ENCODE measurements around the gene NCMAP. TPM values are rescaled to one million over a fixed set of nuclear protein-coding genes. Genes with fewer than 3 reads are reported as not detected.
A peak's percentile ranks its signal among the peaks of the same experiment; 100 is the strongest.
"Not testable (repeated sequence)": the region's sequence is repeated elsewhere in the genome, so short reads cannot be mapped to it uniquely, and the experiment has no call there.

The NCMAP gene
- total RNA-seq, 1 experiment from 2014 or later: not detected

DNA sequence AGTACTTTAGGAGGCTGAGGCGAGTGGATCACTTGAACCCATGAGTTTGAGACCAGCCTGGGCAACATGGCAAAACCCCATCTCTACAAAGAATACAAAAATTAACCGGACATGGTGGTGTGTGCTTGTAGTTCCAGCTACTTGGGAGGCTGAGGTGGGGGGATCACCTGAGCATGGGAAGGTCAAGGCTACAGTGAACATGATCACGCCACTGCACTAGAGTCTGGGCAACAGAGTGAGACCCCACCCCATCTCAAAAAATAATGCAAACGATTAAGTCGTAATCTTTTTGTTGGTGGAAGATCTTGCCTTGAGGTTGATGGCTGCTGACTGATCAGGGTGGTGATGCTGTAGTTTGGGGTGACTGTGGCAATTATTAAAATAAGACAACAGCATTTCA is 47.0 kb upstream of the NCMAP start:
- CTCF ChIA-PET: no interaction called here
- Histone ChIP-seq H3K27me3 (replicated peaks; ENCODE audit: insufficient read depth, low read depth, low read length, poor library complexity) (no peaks in the 10 kb centered on the region), H3K9me3 (ENCODE audit: low read depth, low read length, poor library complexity, severe bottlenecking) (no peaks in the 10 kb centered on the region), H3K36me3 (ENCODE audit: insufficient read depth, low read length, poor library complexity, severe bottlenecking) (no peaks in the 10 kb centered on the region), H3K4me1 (ENCODE audit: insufficient read depth, low read length, poor library complexity, severe bottlenecking) (no peaks in the 10 kb centered on the region), H3K27ac (ENCODE audit: low read depth, low read length, poor library complexity, severe bottlenecking) (no peak overlapping the region), H3K4me3 (ENCODE audit: low read depth, low read length, poor library complexity, severe bottlenecking) (no peak overlapping the region)
- no TSS peak for BruUV-seq (replicated peaks)
- no peak for DNase-seq (ENCODE audit: low spot score)
- intact Hi-C loops (cut with micrococcal nuclease; ENCODE audit: unreplicated experiment): no loop called here
- TF ChIP-seq, protein P1, sequence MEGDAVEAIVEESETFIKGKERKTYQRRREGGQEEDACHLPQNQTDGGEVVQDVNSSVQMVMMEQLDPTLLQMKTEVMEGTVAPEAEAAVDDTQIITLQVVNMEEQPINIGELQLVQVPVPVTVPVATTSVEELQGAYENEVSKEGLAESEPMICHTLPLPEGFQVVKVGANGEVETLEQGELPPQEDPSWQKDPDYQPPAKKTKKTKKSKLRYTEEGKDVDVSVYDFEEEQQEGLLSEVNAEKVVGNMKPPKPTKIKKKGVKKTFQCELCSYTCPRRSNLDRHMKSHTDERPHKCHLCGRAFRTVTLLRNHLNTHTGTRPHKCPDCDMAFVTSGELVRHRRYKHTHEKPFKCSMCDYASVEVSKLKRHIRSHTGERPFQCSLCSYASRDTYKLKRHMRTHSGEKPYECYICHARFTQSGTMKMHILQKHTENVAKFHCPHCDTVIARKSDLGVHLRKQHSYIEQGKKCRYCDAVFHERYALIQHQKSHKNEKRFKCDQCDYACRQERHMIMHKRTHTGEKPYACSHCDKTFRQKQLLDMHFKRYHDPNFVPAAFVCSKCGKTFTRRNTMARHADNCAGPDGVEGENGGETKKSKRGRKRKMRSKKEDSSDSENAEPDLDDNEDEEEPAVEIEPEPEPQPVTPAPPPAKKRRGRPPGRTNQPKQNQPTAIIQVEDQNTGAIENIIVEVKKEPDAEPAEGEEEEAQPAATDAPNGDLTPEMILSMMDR (conservative IDR thresholded peaks at IDR 0.05; ENCODE audit: low read depth, low read length): no peak
- no peak for TF ChIP-seq EZH2 (IDR thresholded peaks at IDR 0.05; ENCODE audit: borderline replicate concordance, low read depth, low read length, poor library complexity, severe bottlenecking)
- POLR2A ChIA-PET (ENCODE audit: low non-redundant PET): no interaction called here

DNA sequence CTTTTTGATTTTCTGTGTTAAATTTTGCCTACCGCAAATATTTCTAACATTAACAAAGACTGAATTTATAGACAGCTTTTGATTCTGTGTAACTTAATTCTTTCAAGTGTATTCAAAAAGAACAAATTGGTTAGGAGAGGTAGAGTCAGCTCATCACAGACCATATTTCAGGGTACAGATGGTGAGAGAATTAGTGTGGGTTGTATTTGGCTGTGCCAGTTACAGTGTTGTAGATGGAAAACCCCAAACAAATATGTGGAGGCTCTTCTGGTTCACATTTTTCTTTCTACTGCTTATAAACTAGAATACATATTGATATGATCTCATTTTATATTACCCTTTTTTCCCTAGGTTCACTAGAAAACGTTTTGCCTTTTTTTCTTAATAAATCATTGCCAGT is 42.2 kb upstream of the NCMAP start:
- H3K4me1 ChIP-seq (ENCODE audit: insufficient read depth, low read length, poor library complexity, severe bottlenecking): no peaks in the 10 kb centered on the region
- no peak for DNase-seq (ENCODE audit: low spot score)
- BruUV-seq (replicated peaks): no TSS peak
- H3K9me3 ChIP-seq (ENCODE audit: low read depth, low read length, poor library complexity, severe bottlenecking): no peaks in the 10 kb centered on the region
- no peaks in the 10 kb centered on the region for H3K27me3 ChIP-seq (replicated peaks; ENCODE audit: insufficient read depth, low read depth, low read length, poor library complexity)
- no peaks in the 10 kb centered on the region for H3K36me3 ChIP-seq (ENCODE audit: insufficient read depth, low read length, poor library complexity, severe bottlenecking)
- TF ChIP-seq EZH2 (IDR thresholded peaks at IDR 0.05; ENCODE audit: borderline replicate concordance, low read depth, low read length, poor library complexity, severe bottlenecking): no peak
- TF ChIP-seq, protein P1 (conservative IDR thresholded peaks at IDR 0.05; ENCODE audit: low read depth, low read length): no peak
- no peak overlapping the region for H3K4me3 ChIP-seq (ENCODE audit: low read depth, low read length, poor library complexity, severe bottlenecking)
- POLR2A ChIA-PET (ENCODE audit: low non-redundant PET): no interaction called here
- CTCF ChIA-PET: no interaction called here
- intact Hi-C loops (cut with micrococcal nuclease; ENCODE audit: unreplicated experiment): no loop called here
- H3K27ac ChIP-seq (ENCODE audit: low read depth, low read length, poor library complexity, severe bottlenecking): no peak overlapping the region

DNA sequence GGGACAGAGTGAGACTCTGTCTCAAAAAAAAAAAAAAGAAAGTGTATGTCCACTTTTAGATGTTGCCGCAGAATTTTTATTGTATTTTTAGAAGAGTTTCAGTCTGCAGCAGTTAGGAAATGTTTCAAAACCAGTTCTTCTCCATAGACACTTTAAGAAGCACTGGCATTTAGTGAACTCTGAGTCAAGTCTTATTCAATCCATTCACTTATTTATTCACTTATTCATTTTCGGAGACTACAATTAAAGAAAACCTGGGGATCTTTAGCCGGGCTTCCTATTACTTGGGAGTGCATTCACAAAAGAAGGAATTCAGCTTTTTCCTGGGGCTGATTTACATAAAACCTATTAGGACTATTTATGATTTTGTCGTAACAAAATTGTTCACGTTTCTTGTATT is 40.9 kb upstream of the NCMAP start:
- intact Hi-C loops (cut with micrococcal nuclease; ENCODE audit: unreplicated experiment): no loop called here
- no peak for DNase-seq (ENCODE audit: low spot score)
- CTCF ChIA-PET: interaction anchor here (1.2 kb wide), 1 partner anchor 72 kb away, joined by 3 read pairs; no protein-coding TSS in a partner anchor
- Histone ChIP-seq H3K4me3 (ENCODE audit: low read depth, low read length, poor library complexity, severe bottlenecking) (no peak overlapping the region), H3K27me3 (replicated peaks; ENCODE audit: insufficient read depth, low read depth, low read length, poor library complexity) (no peaks in the 10 kb centered on the region), H3K4me1 (ENCODE audit: insufficient read depth, low read length, poor library complexity, severe bottlenecking) (no peaks in the 10 kb centered on the region), H3K9me3 (ENCODE audit: low read depth, low read length, poor library complexity, severe bottlenecking) (no peaks in the 10 kb centered on the region), H3K36me3 (ENCODE audit: insufficient read depth, low read length, poor library complexity, severe bottlenecking) (no peaks in the 10 kb centered on the region), H3K27ac (ENCODE audit: low read depth, low read length, poor library complexity, severe bottlenecking) (no peak overlapping the region)
- POLR2A ChIA-PET (ENCODE audit: low non-redundant PET): no interaction called here
- no TSS peak for BruUV-seq (replicated peaks)
- no peak for TF ChIP-seq EZH2 (IDR thresholded peaks at IDR 0.05; ENCODE audit: borderline replicate concordance, low read depth, low read length, poor library complexity, severe bottlenecking)
- TF ChIP-seq, protein P1 (conservative IDR thresholded peaks at IDR 0.05; ENCODE audit: low read depth, low read length): no peak

DNA sequence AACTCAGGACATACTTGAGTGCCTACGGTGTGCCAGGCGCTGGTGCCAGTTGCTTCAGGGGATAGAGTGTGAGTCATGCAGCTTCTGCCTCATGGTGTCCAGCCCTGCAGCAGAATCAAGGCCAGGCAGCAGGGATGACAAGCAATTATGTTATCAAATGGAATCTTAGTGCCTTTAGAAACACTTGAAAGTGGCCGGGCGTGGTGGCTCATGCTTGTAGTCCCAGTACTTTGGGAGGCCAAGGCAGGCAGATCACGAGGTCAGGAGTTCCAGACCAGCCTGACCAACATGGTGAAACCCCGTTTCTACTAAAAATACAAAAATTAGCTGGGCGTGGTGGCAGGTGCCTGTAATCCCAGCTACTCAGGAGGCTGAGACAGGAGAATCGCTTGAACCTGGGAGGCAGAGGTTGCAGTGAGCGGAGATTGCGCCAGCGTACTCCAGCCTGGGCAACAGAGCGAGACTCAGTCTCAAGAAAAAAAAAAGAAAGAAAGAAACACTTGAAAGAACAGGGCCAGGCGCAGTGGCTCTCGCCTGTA is 40.1 kb upstream of the NCMAP start:
- CTCF ChIA-PET: interaction anchor here (1.2 kb wide), 1 partner anchor 71 kb away, joined by 3 read pairs; no protein-coding TSS in a partner anchor
- BruUV-seq (replicated peaks); H3K4me3 ChIP-seq (ENCODE audit: low read depth, low read length, poor library complexity, severe bottlenecking); H3K9me3 ChIP-seq (ENCODE audit: low read depth, low read length, poor library complexity, severe bottlenecking); POLR2A ChIA-PET (ENCODE audit: low non-redundant PET); H3K27me3 ChIP-seq (replicated peaks; ENCODE audit: insufficient read depth, low read depth, low read length, poor library complexity); H3K4me1 ChIP-seq (ENCODE audit: insufficient read depth, low read length, poor library complexity, severe bottlenecking); intact Hi-C loops (cut with micrococcal nuclease; ENCODE audit: unreplicated experiment); H3K36me3 ChIP-seq (ENCODE audit: insufficient read depth, low read length, poor library complexity, severe bottlenecking); H3K27ac ChIP-seq (ENCODE audit: low read depth, low read length, poor library complexity, severe bottlenecking): not testable (repeated sequence)
- peak; percentile 14 for DNase-seq (ENCODE audit: low spot score)
